ENCODE data around the gene MYLK.

- no peak for TF ChIP-seq REST (IDR thresholded peaks at IDR 0.05; ENCODE audit: insufficient replicate concordance, low read depth)
- no peak for TF ChIP-seq CTCF (IDR thresholded peaks at IDR 0.05; ENCODE audit: insufficient read depth, low read length)
Measured at GRCh38 chr3:123780656-123781055, 103.5 kb downstream of the MYLK start.

All from HL-60 (cell line).